Measurements from ENCODE around the gene LRRN4CL.

The LRRN4CL gene

DNA sequence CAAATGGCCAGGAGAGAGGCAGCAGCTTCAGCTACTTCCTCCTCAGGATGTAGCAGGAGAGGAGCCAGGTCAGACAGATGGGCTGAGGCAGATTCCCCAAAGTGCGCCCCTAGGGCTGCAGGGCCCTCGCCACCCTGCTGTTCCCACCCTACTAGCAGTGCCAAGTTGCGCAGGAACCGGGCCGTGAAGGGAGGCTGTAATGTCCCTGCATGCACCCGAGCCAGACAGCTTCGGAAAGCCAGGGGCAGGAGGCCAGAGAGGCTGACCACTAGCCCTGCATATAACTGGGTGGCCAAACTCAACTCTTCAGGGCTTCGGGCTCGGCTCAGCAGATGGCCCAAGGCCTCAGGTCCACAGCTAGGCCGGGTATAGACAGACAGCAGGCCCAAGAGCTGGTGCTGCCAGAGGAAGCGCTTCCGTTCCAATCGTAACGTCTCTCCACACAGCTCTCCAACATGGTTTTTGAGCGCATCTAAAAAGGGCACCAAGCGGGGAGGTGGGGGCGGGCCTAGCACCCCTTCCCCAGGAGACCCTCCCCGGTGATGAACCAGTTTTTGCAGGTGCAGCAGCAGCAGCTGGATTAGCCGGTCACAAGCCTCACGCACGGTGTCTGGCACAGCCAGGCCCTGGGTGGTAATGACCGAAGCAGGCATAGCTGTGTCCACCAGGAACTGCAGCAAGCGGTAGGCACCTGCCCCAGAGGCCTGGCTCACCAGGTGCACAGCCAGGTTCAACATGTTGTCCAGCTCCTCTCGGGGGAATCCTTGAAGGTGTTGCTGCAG is 41.0 kb downstream of the LRRN4CL start:
- no peak for DNase-seq

DNA sequence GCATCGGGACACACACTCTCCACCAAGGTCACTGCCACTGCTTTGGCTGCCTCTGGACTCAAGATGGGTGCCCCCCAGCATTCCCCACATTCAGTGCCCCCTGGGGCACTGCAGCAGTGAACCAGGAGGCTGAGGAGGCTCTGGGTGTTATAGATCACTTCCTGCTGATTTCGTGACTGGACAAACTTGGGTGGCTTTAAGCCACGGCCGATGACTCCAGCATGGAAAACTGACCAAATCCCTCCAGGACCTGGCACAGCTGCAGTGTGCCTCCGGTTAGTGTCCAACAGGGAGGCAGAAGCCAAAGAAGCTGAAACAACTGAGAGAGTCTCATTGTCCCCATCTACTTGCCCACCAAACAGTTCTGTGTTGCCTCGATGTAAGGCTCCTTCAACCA is 41.7 kb downstream of the LRRN4CL start:
- DNase-seq: no peak

DNA sequence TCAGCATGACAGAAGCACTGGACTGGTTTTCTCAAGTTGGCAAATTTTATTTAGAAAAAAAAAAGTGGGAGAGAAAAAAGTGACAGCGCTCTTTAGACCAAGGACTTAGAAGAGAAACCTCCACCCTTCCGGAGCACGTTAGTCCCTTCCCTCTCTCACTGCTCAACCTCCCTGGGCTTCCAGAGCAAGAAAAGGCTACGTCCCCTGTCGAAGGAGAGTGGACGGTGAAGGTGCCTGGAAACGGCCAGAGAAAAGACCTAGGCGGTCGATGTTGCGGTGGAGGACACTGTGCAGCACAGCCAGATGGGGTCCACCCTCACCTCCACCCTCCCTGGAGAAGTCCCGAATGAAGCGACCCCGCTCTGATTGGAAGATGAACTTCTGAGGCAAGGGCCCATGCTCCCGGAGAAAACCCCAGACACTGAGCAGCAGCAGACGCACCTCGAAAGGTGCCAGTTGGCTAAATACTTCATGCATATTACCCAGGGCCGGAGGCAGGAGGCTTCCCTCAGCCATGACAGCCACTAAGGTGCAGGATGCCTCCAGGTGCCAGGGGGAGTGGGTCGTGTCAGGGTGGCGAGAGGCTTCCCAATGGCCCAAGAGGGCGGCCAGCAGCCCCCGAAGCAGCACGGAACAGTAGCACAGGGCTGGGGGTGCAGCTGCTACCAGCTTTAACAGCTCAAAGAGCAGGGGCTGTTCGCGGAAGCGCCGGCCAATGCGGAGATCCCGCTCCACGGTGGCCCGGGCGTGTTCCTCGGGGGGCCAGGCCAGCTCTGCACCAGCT is 42.3 kb downstream of the LRRN4CL start:
- DNase-seq: peak in 1 of 56 donors; percentile 55

DNA sequence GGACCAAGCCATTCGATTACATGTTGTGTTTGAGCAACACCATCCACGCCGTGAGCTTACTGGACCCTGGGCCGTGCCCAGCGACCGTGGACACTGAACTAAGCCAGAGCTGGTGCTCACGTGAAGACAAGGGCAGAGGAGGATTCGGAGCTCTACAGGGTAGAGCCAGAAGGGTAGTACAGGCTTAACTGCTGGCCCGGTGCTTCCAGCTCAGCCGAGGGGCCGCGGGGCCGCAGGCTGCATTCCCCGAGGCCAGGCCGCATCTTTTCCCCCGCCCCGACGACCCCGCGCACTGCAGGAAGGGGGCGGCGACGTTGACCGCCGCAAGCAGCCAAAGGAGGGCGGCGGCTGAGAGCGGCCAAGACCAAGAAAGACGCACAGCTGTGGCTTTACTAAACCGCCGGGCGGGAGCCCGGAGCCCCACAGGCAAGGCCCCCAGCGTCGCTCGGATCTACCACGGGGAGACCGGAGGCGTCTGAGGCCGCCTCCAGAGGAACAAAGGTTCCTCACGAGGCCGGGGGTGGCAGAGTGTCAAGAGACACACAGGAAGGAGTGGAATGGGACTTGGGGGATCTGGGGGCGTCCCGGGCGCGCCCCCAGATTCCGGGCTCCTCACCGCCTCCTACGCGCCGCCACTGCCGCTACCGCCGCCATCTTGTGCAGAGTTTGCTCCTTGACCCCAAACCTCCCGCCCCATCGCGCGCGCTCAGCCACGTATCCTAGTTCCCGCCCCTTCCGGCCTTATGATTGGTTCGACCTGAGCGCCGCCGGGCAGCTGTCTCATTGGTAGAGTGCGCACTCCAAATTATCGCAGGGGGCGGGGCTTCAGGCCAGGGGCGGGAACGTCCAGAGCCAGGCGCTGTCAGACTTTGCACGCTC is 43.1 kb downstream of the LRRN4CL start, which contains the start of gene GANAB:
TSS of gene GANAB (minus strand) at position 668 of the 879 bp plus-strand sequence. CDS start at position 654, 14 bp downstream.
- peak; percentile 62 to 99 (median 97) for DNase-seq

DNA sequence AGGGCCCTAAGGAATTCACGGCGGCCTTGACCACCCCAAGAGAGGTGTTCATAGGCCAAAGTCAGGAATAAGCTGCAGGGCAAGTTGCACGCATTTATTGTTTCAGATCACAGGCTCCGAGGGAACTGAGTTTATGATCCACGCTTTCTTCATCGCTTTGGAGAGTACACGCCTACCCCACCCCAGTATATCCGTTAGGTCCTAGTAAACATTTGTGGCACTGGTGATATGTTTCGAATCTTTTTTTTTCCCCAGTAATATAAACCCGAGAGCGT is 43.7 kb downstream of the LRRN4CL start:
- no peak for DNase-seq

DNA sequence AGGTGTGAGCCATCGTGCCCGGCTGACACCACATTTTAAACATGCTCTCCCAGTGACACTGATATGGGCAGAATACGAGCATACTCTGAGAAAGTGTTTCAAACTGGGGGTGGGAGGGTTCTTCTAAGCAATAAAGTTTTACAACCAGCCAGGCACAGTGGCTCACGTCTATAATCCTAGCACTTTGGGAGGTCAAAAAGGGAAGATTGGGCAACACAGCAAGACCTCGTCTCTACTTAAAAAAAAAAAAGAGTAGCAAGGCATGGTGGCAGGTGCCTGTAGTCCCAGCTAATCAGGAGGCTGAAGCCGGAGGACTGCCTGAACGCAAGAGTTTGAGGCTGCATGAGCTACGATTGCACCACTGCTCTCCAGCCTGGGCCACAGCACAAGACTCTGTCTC is 45.1 kb downstream of the LRRN4CL start:
- no peak for DNase-seq
